ES-I3 (cell line): Measurements from ENCODE around the gene NTRK2.

Experiments used
- H3K36me3 ChIP-seq: 2 replicates; pipeline ENCODE4 v1.6.1; 2013; ENCODE audit warnings: mild to moderate bottlenecking, low read length, control low read depth, moderate library complexity; ENCODE audit not compliant: insufficient read depth
- H3K4me1 ChIP-seq: 2 replicates; pipeline ENCODE4 v1.6.1; 2013; ENCODE audit warnings: mild to moderate bottlenecking, control low read depth, low read length; ENCODE audit not compliant: insufficient read depth
- H3K9ac ChIP-seq: 2 replicates; pipeline ENCODE4 v1.6.1; 2013; ENCODE audit warnings: low read depth, mild to moderate bottlenecking, low read length, moderate library complexity
- H3K9me3 ChIP-seq: 2 replicates; pipeline ENCODE4 v1.6.1; 2013; ENCODE audit warnings: mild to moderate bottlenecking, low read length, moderate library complexity; ENCODE audit not compliant: control insufficient read depth, insufficient read depth

Gene NTRK2

DNA sequence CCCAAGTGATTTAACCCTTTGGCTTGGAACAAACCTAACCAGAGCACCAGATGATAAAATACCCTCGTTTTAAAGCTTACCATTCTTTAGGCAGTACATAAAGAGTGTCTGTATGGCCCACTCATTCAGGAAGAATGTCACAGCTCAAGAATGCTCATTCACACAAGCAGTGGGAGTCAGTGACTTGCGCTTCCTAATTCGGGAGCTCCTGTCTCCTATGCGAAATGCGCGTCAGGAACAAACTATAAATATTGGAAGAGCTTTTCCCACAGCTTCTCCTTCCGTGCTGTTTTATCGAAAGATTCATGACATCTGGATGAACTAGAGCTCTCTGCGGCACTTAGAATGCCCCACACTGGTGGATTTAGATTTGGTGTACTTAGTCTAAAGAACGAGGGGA lies 66.6 kb downstream of the NTRK2 start:
- H3K9me3 ChIP-seq, result no peaks in the 10 kb centered on the region
- no peaks in the 10 kb centered on the region for H3K36me3 ChIP-seq
- H3K9ac ChIP-seq, result no peak overlapping the region
- H3K4me1 ChIP-seq, result peaks cover 12% of the 10 kb centered on the region

DNA sequence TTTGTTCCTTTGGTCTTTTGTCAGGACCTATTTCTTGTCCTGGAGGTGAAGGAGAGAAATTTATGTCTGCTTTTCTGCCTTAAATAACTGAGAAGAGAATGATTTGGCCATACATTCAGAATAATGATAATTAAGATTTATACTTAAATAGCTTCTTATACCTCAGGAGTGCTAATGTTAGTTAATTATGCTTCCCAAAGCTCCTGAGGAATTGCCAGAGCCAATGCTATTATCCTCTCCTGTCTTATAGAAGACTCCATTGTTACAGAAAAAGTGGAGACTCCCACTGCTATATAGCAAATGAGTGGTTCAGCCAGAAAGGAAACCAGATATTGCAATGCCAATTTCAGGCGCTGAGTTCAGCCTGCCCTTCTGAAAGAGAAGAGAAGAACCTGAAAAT lies 67.0 kb downstream of the NTRK2 start:
- Histone ChIP-seq H3K9me3 (no peaks in the 10 kb centered on the region), H3K9ac (no peak overlapping the region), H3K4me1 (peaks cover 12% of the 10 kb centered on the region), H3K36me3 (no peaks in the 10 kb centered on the region)

- no peak overlapping the region for H3K9ac ChIP-seq
- no peaks in the 10 kb centered on the region for H3K9me3 ChIP-seq
- H3K4me1 ChIP-seq, result peaks cover 12% of the 10 kb centered on the region
- H3K36me3 ChIP-seq, result no peaks in the 10 kb centered on the region
Measured at GRCh38 chr9:84738353-84738752, 68.8 kb downstream of the NTRK2 start.

GRCh38 chr9:84742261-84742660 lies 72.7 kb downstream of the NTRK2 start:
- H3K36me3 ChIP-seq, result no peaks in the 10 kb centered on the region
- H3K4me1 ChIP-seq, result no peaks in the 10 kb centered on the region
- H3K9me3 ChIP-seq, result no peaks in the 10 kb centered on the region
- no peak overlapping the region for H3K9ac ChIP-seq

GRCh38 chr9:84744195-84744594 lies 74.7 kb downstream of the NTRK2 start:
- Histone ChIP-seq H3K9ac (no peak overlapping the region), H3K36me3 (no peaks in the 10 kb centered on the region), H3K4me1 (no peaks in the 10 kb centered on the region), H3K9me3 (no peaks in the 10 kb centered on the region)

GRCh38 chr9:84744726-84745125 lies 75.2 kb downstream of the NTRK2 start:
- H3K9ac ChIP-seq, result no peak overlapping the region
- H3K9me3 ChIP-seq, result no peaks in the 10 kb centered on the region
- no peaks in the 10 kb centered on the region for H3K4me1 ChIP-seq
- H3K36me3 ChIP-seq, result no peaks in the 10 kb centered on the region

DNA sequence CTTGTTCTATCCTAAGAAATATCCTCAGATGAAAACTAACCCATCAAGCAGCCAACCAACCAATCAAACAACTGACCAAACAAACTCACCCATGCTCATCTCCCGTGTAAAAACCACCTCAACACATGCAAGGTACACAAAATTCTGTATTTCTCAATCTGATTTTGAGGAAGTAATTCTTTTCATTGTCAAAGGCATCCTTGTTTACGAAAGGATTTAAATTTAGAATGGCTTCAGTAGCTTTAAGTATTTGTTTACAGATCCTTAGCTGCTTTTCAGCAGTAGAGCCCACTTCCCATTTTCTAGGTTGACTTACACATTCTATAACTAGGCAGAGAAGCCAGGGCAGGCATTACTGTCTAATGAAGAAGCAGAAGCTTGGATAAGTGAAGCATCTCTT lies 78.6 kb downstream of the NTRK2 start:
- H3K9me3 ChIP-seq, result no peaks in the 10 kb centered on the region
- no peaks in the 10 kb centered on the region for H3K36me3 ChIP-seq
- no peak overlapping the region for H3K9ac ChIP-seq
- no peaks in the 10 kb centered on the region for H3K4me1 ChIP-seq

GRCh38 chr9:84750152-84750865 lies 80.8 kb downstream of the NTRK2 start:
- H3K9ac ChIP-seq, result no peak overlapping the region

GRCh38 chr9:84751921-84752320 lies 82.4 kb downstream of the NTRK2 start:
- no peaks in the 10 kb centered on the region for H3K4me1 ChIP-seq
- H3K9ac ChIP-seq, result no peak overlapping the region
- H3K36me3 ChIP-seq, result no peaks in the 10 kb centered on the region
- no peaks in the 10 kb centered on the region for H3K9me3 ChIP-seq

More at GRCh38 chr9:84750152-84750865, 80.8 kb downstream of the NTRK2 start:
- H3K4me1 ChIP-seq, result no peaks in the 10 kb centered on the region
- H3K36me3 ChIP-seq, result no peaks in the 10 kb centered on the region
- no peaks in the 10 kb centered on the region for H3K9me3 ChIP-seq

DNA sequence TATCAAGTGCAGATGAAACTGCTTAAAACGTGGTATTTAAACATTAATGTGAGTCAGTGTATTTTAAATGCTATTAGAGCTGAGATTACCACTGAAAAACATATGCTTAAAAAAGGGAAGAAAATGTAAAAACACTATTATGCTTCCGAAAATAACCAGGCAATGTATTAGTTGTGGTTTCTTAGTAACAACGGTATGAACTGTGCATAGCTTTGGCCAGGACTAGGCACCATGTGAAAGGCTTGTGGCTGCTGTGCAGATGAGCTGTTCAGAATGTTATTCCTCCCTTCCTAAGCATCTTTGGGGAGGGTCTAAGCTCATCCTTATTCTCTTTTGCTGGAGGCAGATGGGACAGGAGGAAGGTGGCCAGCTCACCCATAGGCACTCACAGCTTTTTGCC lies 84.9 kb downstream of the NTRK2 start:
- Histone ChIP-seq H3K36me3 (no peaks in the 10 kb centered on the region), H3K9me3 (no peaks in the 10 kb centered on the region), H3K9ac (no peak overlapping the region), H3K4me1 (no peaks in the 10 kb centered on the region)

- Histone ChIP-seq H3K9ac (no peak overlapping the region), H3K9me3 (no peaks in the 10 kb centered on the region), H3K4me1 (no peaks in the 10 kb centered on the region), H3K36me3 (no peaks in the 10 kb centered on the region)
Measured at GRCh38 chr9:84754881-84755280, 85.4 kb downstream of the NTRK2 start.

GRCh38 chr9:84755380-84755779 lies 85.9 kb downstream of the NTRK2 start:
- no peaks in the 10 kb centered on the region for H3K36me3 ChIP-seq
- H3K9ac ChIP-seq, result no peak overlapping the region
- H3K9me3 ChIP-seq, result no peaks in the 10 kb centered on the region
- H3K4me1 ChIP-seq, result no peaks in the 10 kb centered on the region

GRCh38 chr9:84756171-84756570 lies 86.6 kb downstream of the NTRK2 start:
- Histone ChIP-seq H3K36me3 (no peaks in the 10 kb centered on the region), H3K9ac (no peak overlapping the region), H3K9me3 (no peaks in the 10 kb centered on the region), H3K4me1 (no peaks in the 10 kb centered on the region)

GRCh38 chr9:84756731-84757130 lies 87.2 kb downstream of the NTRK2 start:
- no peak overlapping the region for H3K9ac ChIP-seq
- no peaks in the 10 kb centered on the region for H3K4me1 ChIP-seq
- no peaks in the 10 kb centered on the region for H3K9me3 ChIP-seq
- H3K36me3 ChIP-seq, result no peaks in the 10 kb centered on the region

GRCh38 chr9:84758817-84759216 lies 89.3 kb downstream of the NTRK2 start:
- Histone ChIP-seq H3K36me3 (no peaks in the 10 kb centered on the region), H3K9ac (no peak overlapping the region), H3K4me1 (no peaks in the 10 kb centered on the region), H3K9me3 (no peaks in the 10 kb centered on the region; the same call in 1 of the 2 replicates)
